Measurements from ENCODE around the gene AOC3.
"Not testable (repeated sequence)": the region's sequence is repeated elsewhere in the genome, so short reads cannot be mapped to it uniquely, and the experiment has no call there.

Gene AOC3

DNA sequence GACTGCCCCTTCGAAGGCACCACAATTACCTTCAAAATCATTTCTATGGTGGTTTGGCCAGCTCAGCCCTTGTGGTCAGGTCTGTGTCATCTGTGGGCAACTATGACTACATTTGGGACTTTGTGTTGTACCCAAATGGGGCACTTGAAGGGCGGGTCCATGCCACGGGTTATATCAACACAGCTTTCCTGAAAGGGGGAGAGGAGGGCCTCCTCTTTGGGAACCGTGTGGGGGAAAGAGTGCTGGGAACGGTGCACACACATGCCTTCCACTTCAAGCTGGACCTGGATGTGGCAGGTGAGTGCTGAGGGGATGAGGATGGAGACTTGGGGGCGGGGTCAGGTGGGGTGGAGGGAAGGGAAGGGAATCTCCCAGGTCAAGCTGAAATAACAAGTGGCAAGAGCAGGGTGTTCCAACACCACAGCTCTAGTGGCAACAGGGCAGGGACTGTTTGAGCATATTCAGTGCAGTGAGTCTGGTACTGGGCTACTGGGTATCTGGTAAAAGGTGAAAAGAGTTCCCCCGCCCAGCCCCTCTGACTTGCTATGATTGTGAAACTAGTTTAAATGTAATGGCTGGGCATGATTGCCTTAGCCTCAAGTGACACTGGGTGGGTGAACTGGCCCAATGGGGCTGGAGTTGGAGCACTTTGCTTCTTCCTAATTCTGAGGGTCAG, 4.9 kb upstream of the AOC3 start:
- H3K4me3 ChIP-seq (ENCODE audit: low read length) = no peak overlapping the region
- no peaks in the 10 kb centered on the region for H3K9me3 ChIP-seq (replicated peaks; ENCODE audit: low read length)
- peaks cover 43% of the 10 kb centered on the region for H3K36me3 ChIP-seq (ENCODE audit: insufficient read depth, low read length)
- H3K9ac ChIP-seq (ENCODE audit: low read depth, low read length) = no peak overlapping the region
- H3K4me2 ChIP-seq (ENCODE audit: low read length) = no peak overlapping the region
- H3K27me3 ChIP-seq (ENCODE audit: control insufficient read depth, insufficient read depth, low read length) = peaks cover 5% of the 10 kb centered on the region
- H3K4me1 ChIP-seq (ENCODE audit: control insufficient read depth, insufficient read depth, low read length) = peaks cover 22% of the 10 kb centered on the region

DNA sequence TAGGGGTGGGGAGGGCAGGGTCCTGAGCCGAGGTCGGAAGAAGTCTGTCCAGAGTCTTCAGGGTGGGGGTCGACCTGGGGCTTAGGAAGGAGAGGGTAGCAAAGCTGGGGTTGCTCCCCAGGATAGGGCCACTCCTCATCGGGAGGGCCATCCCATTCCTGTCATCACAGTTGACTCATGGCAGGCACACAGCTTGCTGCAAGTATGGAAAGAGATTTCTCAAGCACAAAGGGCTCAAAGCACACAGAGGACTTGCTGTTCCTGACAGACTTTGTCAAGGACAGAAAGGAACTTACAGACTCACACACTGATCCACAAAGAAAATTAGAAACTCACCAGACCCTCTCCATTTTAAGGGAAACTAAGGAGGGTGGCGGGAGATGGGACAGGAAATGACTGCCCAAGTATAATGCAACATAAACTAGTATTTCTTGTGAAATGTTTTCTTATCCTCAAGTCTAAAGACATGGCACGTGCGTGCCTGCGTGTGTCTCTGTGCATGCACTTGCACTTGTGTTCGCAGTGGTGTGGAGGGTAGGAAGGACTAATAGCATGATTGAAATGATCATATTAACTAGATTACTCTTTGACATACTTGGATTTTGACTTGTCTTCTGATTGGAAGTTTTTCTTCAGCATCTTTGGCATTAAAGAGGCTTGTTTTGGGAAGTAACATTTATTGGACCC, 4.3 kb upstream of the AOC3 start:
- Histone ChIP-seq H3K4me3 (ENCODE audit: low read length) (no peak overlapping the region), H3K4me2 (ENCODE audit: low read length) (no peak overlapping the region), H3K9ac (ENCODE audit: low read depth, low read length) (no peak overlapping the region), H3K36me3 (ENCODE audit: insufficient read depth, low read length) (peaks cover 37% of the 10 kb centered on the region), H3K9me3 (replicated peaks; ENCODE audit: low read length) (no peaks in the 10 kb centered on the region), H3K4me1 (ENCODE audit: control insufficient read depth, insufficient read depth, low read length) (peaks cover 22% of the 10 kb centered on the region), H3K27me3 (ENCODE audit: control insufficient read depth, insufficient read depth, low read length) (peaks cover 8% of the 10 kb centered on the region)

DNA sequence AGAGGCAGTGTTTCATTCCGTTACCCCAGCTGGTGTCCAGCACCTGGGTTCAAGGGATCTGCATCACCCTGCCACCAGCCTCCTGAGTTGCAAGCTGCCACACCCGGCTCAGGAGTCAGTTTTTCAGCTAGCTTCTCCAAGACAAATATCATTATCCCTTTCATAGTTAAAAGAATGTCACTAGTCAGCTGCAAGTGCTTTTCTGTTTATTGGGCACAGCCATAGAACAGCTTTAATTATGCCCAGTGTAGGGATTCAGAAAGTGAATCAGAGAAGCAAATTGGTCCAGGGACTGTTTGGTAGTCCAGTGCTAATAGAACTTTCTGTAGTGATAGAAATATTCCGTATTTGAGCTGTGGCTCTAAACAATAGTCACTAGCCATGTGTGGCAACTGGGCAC, 2.9 kb upstream of the AOC3 start:
- H3K36me3 ChIP-seq (ENCODE audit: insufficient read depth, low read length) = peaks cover 23% of the 10 kb centered on the region
- no peaks in the 10 kb centered on the region for H3K9me3 ChIP-seq (replicated peaks; ENCODE audit: low read length)
- H3K9ac ChIP-seq (ENCODE audit: low read depth, low read length) = no peak overlapping the region
- peaks cover 11% of the 10 kb centered on the region for H3K27me3 ChIP-seq (ENCODE audit: control insufficient read depth, insufficient read depth, low read length)
- no peak overlapping the region for H3K4me2 ChIP-seq (ENCODE audit: low read length)
- H3K4me1 ChIP-seq (ENCODE audit: control insufficient read depth, insufficient read depth, low read length) = peaks cover 22% of the 10 kb centered on the region
- H3K4me3 ChIP-seq (ENCODE audit: low read length) = no peak overlapping the region

DNA sequence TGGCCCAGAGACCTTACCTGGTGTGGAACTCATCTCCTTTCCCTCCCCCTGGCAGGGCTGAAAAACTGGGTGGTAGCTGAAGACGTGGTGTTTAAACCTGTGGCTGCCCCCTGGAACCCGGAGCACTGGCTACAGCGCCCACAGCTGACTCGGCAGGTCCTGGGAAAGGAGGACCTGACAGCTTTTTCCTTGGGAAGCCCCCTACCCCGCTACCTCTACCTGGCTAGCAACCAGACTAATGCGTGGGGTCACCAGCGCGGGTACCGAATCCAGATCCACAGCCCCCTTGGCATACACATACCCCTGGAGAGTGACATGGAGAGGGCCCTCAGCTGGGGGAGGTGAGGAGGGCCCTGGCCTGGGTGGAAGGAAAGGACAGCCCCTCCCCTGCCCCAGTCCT, 2.0 kb upstream of the AOC3 start:
- H3K9me3 ChIP-seq (replicated peaks; ENCODE audit: low read length) = no peaks in the 10 kb centered on the region
- H3K9ac ChIP-seq (ENCODE audit: low read depth, low read length) = no peak overlapping the region
- H3K27me3 ChIP-seq (ENCODE audit: control insufficient read depth, insufficient read depth, low read length) = peaks cover 13% of the 10 kb centered on the region
- peaks cover 22% of the 10 kb centered on the region for H3K4me1 ChIP-seq (ENCODE audit: control insufficient read depth, insufficient read depth, low read length)
- H3K4me2 ChIP-seq (ENCODE audit: low read length) = no peak overlapping the region
- peaks cover 16% of the 10 kb centered on the region for H3K36me3 ChIP-seq (ENCODE audit: insufficient read depth, low read length)
- H3K4me3 ChIP-seq (ENCODE audit: low read length) = no peak overlapping the region

DNA sequence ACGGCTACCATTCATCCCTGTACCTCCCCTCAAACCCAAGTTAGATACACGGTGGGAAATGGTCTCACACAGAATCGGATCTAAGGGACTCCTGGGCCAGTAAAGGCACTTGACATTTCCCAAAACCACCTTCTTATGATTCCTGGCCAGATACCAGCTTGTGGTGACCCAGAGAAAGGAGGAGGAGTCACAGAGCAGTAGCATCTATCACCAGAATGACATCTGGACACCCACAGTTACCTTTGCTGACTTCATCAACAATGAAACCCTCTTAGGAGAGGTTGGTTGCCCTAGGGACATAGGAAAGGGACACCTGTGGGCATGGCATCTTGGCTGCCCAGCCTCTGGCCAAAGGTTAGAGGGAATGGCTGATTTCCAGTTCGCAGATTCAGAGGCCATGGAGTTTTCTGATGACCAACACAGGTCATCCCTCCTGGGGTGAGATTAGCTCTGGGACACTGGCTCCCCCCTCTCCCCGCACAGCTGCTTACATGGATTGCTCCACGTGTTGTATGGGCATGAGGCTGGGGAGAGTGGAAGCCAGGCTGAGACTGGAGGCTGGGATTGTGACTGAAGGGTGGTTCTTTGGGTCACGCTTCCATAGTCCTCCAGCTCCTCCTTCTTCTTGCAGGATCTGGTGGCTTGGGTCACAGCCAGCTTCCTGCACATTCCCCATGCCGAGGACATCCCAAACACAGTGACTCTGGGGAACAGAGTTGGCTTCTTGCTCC, 1.4 kb upstream of the AOC3 start:
- no peaks in the 10 kb centered on the region for H3K9me3 ChIP-seq (replicated peaks; ENCODE audit: low read length)
- H3K4me1 ChIP-seq (ENCODE audit: control insufficient read depth, insufficient read depth, low read length) = peaks cover 22% of the 10 kb centered on the region
- H3K36me3 ChIP-seq (ENCODE audit: insufficient read depth, low read length) = peaks cover 10% of the 10 kb centered on the region
- H3K9ac ChIP-seq (ENCODE audit: low read depth, low read length) = no peak overlapping the region
- no peak overlapping the region for H3K4me3 ChIP-seq (ENCODE audit: low read length)
- peaks cover 13% of the 10 kb centered on the region for H3K27me3 ChIP-seq (ENCODE audit: control insufficient read depth, insufficient read depth, low read length)
- no peak overlapping the region for H3K4me2 ChIP-seq (ENCODE audit: low read length)

DNA sequence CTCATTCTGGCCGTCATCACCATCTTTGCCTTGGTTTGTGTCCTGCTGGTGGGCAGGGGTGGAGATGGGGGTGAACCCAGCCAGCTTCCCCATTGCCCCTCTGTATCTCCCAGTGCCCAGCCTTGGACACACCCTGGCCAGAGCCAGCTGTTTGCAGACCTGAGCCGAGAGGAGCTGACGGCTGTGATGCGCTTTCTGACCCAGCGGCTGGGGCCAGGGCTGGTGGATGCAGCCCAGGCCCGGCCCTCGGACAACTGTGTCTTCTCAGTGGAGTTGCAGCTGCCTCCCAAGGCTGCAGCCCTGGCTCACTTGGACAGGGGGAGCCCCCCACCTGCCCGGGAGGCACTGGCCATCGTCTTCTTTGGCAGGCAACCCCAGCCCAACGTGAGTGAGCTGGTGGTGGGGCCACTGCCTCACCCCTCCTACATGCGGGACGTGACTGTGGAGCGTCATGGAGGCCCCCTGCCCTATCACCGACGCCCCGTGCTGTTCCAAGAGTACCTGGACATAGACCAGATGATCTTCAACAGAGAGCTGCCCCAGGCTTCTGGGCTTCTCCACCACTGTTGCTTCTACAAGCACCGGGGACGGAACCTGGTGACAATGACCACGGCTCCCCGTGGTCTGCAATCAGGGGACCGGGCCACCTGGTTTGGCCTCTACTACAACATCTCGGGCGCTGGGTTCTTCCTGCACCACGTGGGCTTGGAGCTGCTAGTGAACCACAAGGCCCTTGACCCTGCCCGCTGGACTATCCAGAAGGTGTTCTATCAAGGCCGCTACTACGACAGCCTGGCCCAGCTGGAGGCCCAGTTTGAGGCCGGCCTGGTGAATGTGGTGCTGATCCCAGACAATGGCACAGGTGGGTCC, 607 bp downstream of the AOC3 start:
- peak overlapping the region; percentile 44 for H3K4me2 ChIP-seq (ENCODE audit: low read length)
- not testable (repeated sequence) for H3K9me3 ChIP-seq (replicated peaks; ENCODE audit: low read length); H3K36me3 ChIP-seq (ENCODE audit: insufficient read depth, low read length); H3K4me3 ChIP-seq (ENCODE audit: low read length); H3K4me1 ChIP-seq (ENCODE audit: control insufficient read depth, insufficient read depth, low read length); H3K9ac ChIP-seq (ENCODE audit: low read depth, low read length)
- peaks cover 20% of the 10 kb centered on the region for H3K27me3 ChIP-seq (ENCODE audit: control insufficient read depth, insufficient read depth, low read length)

DNA sequence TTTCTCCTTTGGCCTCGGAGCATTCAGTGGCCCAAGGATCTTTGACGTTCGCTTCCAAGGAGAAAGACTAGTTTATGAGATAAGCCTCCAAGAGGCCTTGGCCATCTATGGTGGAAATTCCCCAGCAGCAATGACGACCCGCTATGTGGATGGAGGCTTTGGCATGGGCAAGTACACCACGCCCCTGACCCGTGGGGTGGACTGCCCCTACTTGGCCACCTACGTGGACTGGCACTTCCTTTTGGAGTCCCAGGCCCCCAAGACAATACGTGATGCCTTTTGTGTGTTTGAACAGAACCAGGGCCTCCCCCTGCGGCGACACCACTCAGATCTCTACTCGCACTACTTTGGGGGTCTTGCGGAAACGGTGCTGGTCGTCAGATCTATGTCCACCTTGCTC, 1.4 kb downstream of the AOC3 start:
- no peak overlapping the region for H3K4me2 ChIP-seq (ENCODE audit: low read length)
- no peaks in the 10 kb centered on the region for H3K36me3 ChIP-seq (ENCODE audit: insufficient read depth, low read length)
- no peak overlapping the region for H3K4me3 ChIP-seq (ENCODE audit: low read length)
- H3K27me3 ChIP-seq (ENCODE audit: control insufficient read depth, insufficient read depth, low read length) = peaks cover 26% of the 10 kb centered on the region
- no peaks in the 10 kb centered on the region for H3K9me3 ChIP-seq (replicated peaks; ENCODE audit: low read length)
- H3K9ac ChIP-seq (ENCODE audit: low read depth, low read length) = no peak overlapping the region
- no peaks in the 10 kb centered on the region for H3K4me1 ChIP-seq (ENCODE audit: control insufficient read depth, insufficient read depth, low read length)

DNA sequence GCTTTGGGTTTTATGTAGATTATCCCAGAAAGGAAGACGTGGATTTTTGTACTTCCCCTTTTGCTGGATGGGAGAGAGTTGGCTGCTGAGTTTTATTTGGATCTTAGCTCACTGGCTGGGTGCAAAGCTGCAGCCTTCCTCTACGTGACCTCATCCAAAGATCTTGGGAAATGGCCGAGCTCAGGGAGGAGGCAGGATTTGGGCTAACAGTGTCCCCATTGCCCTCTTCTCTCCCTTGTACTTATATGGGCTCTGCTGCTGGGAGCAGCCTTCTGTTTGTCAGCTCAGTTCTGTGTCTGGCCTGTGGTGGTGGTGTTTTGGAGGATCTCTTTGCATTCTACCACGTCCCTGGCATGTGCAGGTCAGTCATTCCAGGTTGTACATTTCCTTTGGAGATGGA, 2.0 kb downstream of the AOC3 start:
- H3K4me2 ChIP-seq (ENCODE audit: low read length) = no peak overlapping the region
- H3K36me3 ChIP-seq (ENCODE audit: insufficient read depth, low read length) = no peaks in the 10 kb centered on the region
- H3K9ac ChIP-seq (ENCODE audit: low read depth, low read length) = no peak overlapping the region
- H3K9me3 ChIP-seq (replicated peaks; ENCODE audit: low read length) = no peaks in the 10 kb centered on the region
- H3K4me1 ChIP-seq (ENCODE audit: control insufficient read depth, insufficient read depth, low read length) = no peaks in the 10 kb centered on the region
- H3K27me3 ChIP-seq (ENCODE audit: control insufficient read depth, insufficient read depth, low read length) = peaks cover 26% of the 10 kb centered on the region
- no peak overlapping the region for H3K4me3 ChIP-seq (ENCODE audit: low read length)

DNA sequence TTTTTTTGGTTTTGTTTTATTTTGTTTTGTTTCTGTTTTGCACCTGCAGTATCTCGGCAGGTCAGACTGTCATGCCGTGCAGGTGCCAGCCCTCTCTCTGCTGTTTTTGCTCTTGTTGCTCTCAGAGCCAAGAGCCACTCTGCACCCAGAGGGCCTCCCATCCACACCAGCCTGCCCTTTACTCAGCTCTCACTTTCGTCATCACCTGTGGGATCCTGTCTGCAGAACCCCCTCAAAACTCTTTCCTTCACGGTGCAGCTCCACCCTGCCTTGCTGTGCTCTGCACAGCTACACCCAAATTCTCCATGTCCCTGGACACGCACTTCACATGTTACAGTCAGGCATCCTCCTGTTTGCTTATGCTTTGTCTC, 2.6 kb downstream of the AOC3 start:
- Histone ChIP-seq H3K4me2 (ENCODE audit: low read length) (no peak overlapping the region), H3K4me1 (ENCODE audit: control insufficient read depth, insufficient read depth, low read length) (no peaks in the 10 kb centered on the region), H3K27me3 (ENCODE audit: control insufficient read depth, insufficient read depth, low read length) (peaks cover 32% of the 10 kb centered on the region), H3K9me3 (replicated peaks; ENCODE audit: low read length) (no peaks in the 10 kb centered on the region), H3K36me3 (ENCODE audit: insufficient read depth, low read length) (no peaks in the 10 kb centered on the region), H3K9ac (ENCODE audit: low read depth, low read length) (no peak overlapping the region), H3K4me3 (ENCODE audit: low read length) (no peak overlapping the region)

DNA sequence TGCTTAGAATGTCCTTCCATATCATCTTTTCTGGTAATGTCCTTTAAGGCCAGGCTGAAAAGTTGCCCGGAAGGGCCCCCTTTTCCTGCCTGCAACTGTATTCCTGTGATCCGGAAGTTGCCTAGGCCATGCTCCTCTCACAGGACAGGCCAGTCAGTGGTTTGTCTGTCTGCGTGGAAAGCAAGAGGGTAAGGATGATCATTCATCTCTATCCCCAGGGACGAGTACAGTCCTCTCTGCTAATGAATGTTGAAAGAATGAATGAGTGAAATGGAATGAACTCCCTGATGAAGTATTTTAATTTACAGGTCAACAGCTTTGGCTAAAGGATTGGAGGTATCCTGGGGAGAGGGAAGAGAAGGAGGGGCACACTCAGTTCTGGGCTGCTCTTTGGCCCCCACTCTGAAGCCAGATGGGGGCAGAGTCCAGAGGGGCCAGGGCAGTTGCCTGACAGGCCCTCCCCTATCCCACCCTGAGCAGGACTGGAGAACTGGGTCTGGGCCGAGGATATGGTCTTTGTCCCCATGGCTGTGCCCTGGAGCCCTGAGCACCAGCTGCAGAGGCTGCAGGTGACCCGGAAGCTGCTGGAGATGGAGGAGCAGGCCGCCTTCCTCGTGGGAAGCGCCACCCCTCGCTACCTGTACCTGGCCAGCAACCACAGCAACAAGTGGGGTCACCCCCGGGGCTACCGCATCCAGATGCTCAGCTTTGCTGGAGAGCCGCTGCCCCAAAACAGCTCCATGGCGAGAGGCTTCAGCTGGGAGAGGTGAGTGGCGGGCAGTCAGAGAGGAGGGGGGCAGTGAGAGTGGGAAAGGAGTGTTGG, 3.2 kb downstream of the AOC3 start:
- Histone ChIP-seq H3K4me2 (ENCODE audit: low read length) (no peak overlapping the region), H3K9me3 (replicated peaks; ENCODE audit: low read length) (no peaks in the 10 kb centered on the region), H3K27me3 (ENCODE audit: control insufficient read depth, insufficient read depth, low read length) (peaks cover 32% of the 10 kb centered on the region), H3K36me3 (ENCODE audit: insufficient read depth, low read length) (no peaks in the 10 kb centered on the region), H3K9ac (ENCODE audit: low read depth, low read length) (no peak overlapping the region), H3K4me1 (ENCODE audit: control insufficient read depth, insufficient read depth, low read length) (no peaks in the 10 kb centered on the region), H3K4me3 (ENCODE audit: low read length) (no peak overlapping the region)
